Panc1 (cell line): ENCODE data around the gene ERLEC1. TPM values are rescaled to one million over a fixed set of nuclear protein-coding genes. Genes with fewer than 3 reads are reported as not detected.

ENCODE experiments used
- ATAC-seq: fragments of 200-7000 bp; cut with Tn5 transposase; 2 replicates; pipeline ENCODE4 v1.9.1; 2020; ENCODE audit warnings: mild to moderate bottlenecking, moderate library complexity
- BruUV-seq: library from RNA; stranded (reverse); fragments of 400-500 nt; replicated peaks from 2 replicates; lab custom pipeline; 2021; lab: Mats Ljungman, UMichigan
- CTCF ChIA-PET: fragments of 300-600 bp; sonication (Branson Sonifier 250); formaldehyde crosslinking; loops from one replicate; lab custom pipeline; 2022; ENCODE audit warnings: antibody characterized with exemption; lab: Charles Lee
- POLR2A ChIA-PET: fragments of 300-600 bp; sonication (Branson Sonifier 250); formaldehyde crosslinking; loops from one replicate; lab custom pipeline; 2022; ENCODE audit warnings: antibody characterized with exemption; lab: Charles Lee
- DNase-seq: peaks from one replicate; pipeline ENCODE4 v3.0.0-alpha.2; 2010; ENCODE audit warnings: low read depth, low spot score
- H3K27ac ChIP-seq: 2 replicates; pipeline ENCODE4 v1.5.1; 2011; ENCODE audit warnings: mild to moderate bottlenecking, low read length, inconsistent platforms
- H3K27me3 ChIP-seq: fragments of 200-500 bp; sonication (Bioruptor generic); 2 replicates; pipeline ENCODE4 v1.6.0; 2014; ENCODE audit warnings: low read length, inconsistent platforms; ENCODE audit not compliant: control insufficient read depth, insufficient read depth
- H3K36me3 ChIP-seq: fragments of 200-500 bp; sonication (Bioruptor generic); 2 replicates; pipeline ENCODE4 v1.5.1; 2014; ENCODE audit warnings: inconsistent platforms, mild to moderate bottlenecking, low read length, moderate library complexity; ENCODE audit not compliant: control insufficient read depth, insufficient read depth
- H3K4me1 ChIP-seq: 2 replicates; pipeline ENCODE4 v1.5.1; 2011; ENCODE audit warnings: inconsistent platforms, mild to moderate bottlenecking, low read length, moderate library complexity; ENCODE audit not compliant: control insufficient read depth, insufficient read depth
- H3K4me3 ChIP-seq, 2 experiments: 2 replicates each; pipeline ENCODE4 v1.5.1; 2011 to 2012; ENCODE audit warnings: low read depth in 2 of 2, low read length in 2 of 2, mild to moderate bottlenecking in 2 of 2, inconsistent platforms in 1 of 2, moderate library complexity in 1 of 2
- H3K9me3 ChIP-seq: fragments of 200-500 bp; sonication (Bioruptor generic); 2 replicates; pipeline ENCODE4 v1.5.1; 2014; ENCODE audit warnings: low read depth, mild to moderate bottlenecking, inconsistent platforms, low read length, moderate library complexity; ENCODE audit not compliant: control insufficient read depth, insufficient read depth
- POLR2AphosphoS5 ChIP-seq: IDR thresholded peaks from 2 replicates; pipeline ENCODE4 v1.6.1; 2012; ENCODE audit warnings: mild to moderate bottlenecking, low read depth, low read length, moderate library complexity
- SIN3A ChIP-seq: IDR thresholded peaks from 2 replicates; pipeline ENCODE4 v1.6.1; 2012; ENCODE audit warnings: low read depth, mild to moderate bottlenecking, low read length, moderate library complexity, borderline replicate concordance; ENCODE audit not compliant: insufficient read depth
- TCF7L2 ChIP-seq: IDR thresholded peaks from 2 replicates; pipeline ENCODE4 v1.6.1; 2011; ENCODE audit warnings: mild to moderate bottlenecking, low read depth, low read length, inconsistent platforms
- in situ Hi-C: cut with HindIII; loops from 2 replicates; pipeline ENCODE4 v1.10.0; 2016; ENCODE audit warnings: low sequenced_read_pairs, low pct_unique_long_range_greater_than_20kb
- intact Hi-C: fragments of 100-400 bp; cut with micrococcal nuclease; formaldehyde crosslinking; loops from one replicate; pipeline ENCODE4 v1.10.0; 2022; ENCODE audit not compliant: unreplicated experiment
- total RNA-seq: library from RNA; stranded (reverse); gene quantifications from one replicate; pipeline ENCODE4 v1.2.1, GENCODE V29; 2021; ENCODE audit not compliant: unreplicated experiment
- TF ChIP-seq, protein P1 (sequence below): fragments of 450-650 bp; IDR thresholded peaks from 2 replicates; pipeline ENCODE4 v1.5.1; 2017; ENCODE audit warnings: mild to moderate bottlenecking
- TF ChIP-seq, protein P2 (sequence below), 2 experiments: IDR thresholded peaks; 2 replicates each; pipeline ENCODE4 v1.6.1; 2011 to 2012; ENCODE audit warnings: low read depth in 2 of 2, control low read depth in 1 of 2, low read length in 1 of 2, mild to moderate bottlenecking in 1 of 2, moderate library complexity in 1 of 2; ENCODE audit not compliant: insufficient read depth in 1 of 2

The ERLEC1 gene
- total RNA-seq, 1 experiment from 2014 or later = 43.9 TPM

DNA sequence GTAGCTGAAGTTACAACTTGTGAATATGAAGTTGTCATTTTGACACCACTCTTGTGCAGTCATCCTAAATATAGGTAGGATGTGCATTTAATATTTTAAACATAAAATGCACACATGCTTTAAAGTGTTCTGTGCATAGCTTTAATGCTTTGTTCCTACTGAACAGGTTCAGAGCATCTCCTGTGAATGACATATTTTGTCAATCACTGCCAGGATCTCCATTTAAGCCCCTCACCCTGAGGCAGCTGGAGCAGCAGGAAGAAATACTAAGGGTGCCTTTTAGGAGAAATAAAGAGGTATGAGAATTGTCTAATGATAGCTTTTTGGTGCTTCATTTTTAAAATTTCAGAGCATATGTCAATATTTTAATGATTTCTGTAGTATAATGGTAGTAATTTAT is 14.7 kb downstream of the ERLEC1 start:
- intact Hi-C loops = no loop called here
- TF ChIP-seq, protein P1, sequence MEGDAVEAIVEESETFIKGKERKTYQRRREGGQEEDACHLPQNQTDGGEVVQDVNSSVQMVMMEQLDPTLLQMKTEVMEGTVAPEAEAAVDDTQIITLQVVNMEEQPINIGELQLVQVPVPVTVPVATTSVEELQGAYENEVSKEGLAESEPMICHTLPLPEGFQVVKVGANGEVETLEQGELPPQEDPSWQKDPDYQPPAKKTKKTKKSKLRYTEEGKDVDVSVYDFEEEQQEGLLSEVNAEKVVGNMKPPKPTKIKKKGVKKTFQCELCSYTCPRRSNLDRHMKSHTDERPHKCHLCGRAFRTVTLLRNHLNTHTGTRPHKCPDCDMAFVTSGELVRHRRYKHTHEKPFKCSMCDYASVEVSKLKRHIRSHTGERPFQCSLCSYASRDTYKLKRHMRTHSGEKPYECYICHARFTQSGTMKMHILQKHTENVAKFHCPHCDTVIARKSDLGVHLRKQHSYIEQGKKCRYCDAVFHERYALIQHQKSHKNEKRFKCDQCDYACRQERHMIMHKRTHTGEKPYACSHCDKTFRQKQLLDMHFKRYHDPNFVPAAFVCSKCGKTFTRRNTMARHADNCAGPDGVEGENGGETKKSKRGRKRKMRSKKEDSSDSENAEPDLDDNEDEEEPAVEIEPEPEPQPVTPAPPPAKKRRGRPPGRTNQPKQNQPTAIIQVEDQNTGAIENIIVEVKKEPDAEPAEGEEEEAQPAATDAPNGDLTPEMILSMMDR = no peak
- TF ChIP-seq, protein P2, sequence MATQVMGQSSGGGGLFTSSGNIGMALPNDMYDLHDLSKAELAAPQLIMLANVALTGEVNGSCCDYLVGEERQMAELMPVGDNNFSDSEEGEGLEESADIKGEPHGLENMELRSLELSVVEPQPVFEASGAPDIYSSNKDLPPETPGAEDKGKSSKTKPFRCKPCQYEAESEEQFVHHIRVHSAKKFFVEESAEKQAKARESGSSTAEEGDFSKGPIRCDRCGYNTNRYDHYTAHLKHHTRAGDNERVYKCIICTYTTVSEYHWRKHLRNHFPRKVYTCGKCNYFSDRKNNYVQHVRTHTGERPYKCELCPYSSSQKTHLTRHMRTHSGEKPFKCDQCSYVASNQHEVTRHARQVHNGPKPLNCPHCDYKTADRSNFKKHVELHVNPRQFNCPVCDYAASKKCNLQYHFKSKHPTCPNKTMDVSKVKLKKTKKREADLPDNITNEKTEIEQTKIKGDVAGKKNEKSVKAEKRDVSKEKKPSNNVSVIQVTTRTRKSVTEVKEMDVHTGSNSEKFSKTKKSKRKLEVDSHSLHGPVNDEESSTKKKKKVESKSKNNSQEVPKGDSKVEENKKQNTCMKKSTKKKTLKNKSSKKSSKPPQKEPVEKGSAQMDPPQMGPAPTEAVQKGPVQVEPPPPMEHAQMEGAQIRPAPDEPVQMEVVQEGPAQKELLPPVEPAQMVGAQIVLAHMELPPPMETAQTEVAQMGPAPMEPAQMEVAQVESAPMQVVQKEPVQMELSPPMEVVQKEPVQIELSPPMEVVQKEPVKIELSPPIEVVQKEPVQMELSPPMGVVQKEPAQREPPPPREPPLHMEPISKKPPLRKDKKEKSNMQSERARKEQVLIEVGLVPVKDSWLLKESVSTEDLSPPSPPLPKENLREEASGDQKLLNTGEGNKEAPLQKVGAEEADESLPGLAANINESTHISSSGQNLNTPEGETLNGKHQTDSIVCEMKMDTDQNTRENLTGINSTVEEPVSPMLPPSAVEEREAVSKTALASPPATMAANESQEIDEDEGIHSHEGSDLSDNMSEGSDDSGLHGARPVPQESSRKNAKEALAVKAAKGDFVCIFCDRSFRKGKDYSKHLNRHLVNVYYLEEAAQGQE (IDR thresholded peaks at IDR 0.05; ENCODE audit: insufficient read depth in 1 of 2, low read depth in 2 of 2, low read length in 1 of 2) = no peak
- TF ChIP-seq POLR2AphosphoS5 = no peak
- no peak for TF ChIP-seq TCF7L2
- no peak for TF ChIP-seq SIN3A
- H3K27me3 ChIP-seq = no peaks in the 10 kb centered on the region
- no peaks in the 10 kb centered on the region for H3K4me1 ChIP-seq
- POLR2A ChIA-PET = no interaction called here
- no peak for ATAC-seq
- H3K36me3 ChIP-seq = peaks cover 22% of the 10 kb centered on the region; the same call in 1 of the 2 replicates
- H3K27ac ChIP-seq = no peak overlapping the region
- no peak overlapping the region for H3K4me3 ChIP-seq
- H3K9me3 ChIP-seq = no peaks in the 10 kb centered on the region
- in situ Hi-C loops = no loop called here
- no peak for DNase-seq
- no TSS peak for BruUV-seq
- CTCF ChIA-PET = no interaction called here

DNA sequence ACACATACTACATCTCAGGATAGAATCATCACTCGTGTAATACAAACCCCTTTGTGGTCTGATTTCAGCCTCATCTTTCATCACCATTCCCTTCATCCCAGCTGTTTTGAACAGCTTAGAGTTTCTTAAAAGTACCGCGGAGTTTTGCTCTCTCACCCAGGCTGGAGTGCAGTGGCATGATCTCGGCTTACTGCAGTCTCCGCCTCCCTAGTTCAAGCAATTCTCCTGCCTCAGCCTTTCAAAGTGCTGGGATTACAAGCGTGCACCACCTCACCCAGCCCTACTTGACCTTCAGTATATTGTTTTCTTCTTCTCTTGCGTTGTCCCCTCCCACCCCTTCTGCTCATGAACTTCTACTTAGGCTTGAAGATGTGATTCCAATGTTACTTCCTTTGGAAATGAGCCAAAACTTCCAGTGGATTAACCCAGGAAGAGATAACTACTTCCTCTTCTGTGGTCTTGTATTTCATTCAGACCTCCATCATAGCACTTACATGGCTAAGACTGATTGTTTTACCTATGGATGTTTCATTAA is 15.8 kb downstream of the ERLEC1 start:
- in situ Hi-C loops (no loop called here), intact Hi-C loops (no loop called here)
- DNase-seq (no peak), ATAC-seq (no peak)
- Histone ChIP-seq H3K4me1 (no peaks in the 10 kb centered on the region), H3K36me3 (peaks cover 17% of the 10 kb centered on the region; the same call in 1 of the 2 replicates), H3K27me3 (no peaks in the 10 kb centered on the region), H3K4me3 (no peak overlapping the region), H3K27ac (no peak overlapping the region), H3K9me3 (no peaks in the 10 kb centered on the region)
- TF ChIP-seq, protein P1 = no peak
- TF ChIP-seq POLR2AphosphoS5 (no peak), SIN3A (no peak), TCF7L2 (no peak)
- TF ChIP-seq, protein P2 (IDR thresholded peaks at IDR 0.05; ENCODE audit: insufficient read depth in 1 of 2, low read depth in 2 of 2, low read length in 1 of 2) = no peak
- POLR2A ChIA-PET = no interaction called here
- no TSS peak for BruUV-seq
- CTCF ChIA-PET = no interaction called here
